OCI-LY1 (cell line): ENCODE results near the gene DNAJB6.

Experiments
- EZH2 ChIP-seq: fragments of 200-600 bp; sonication (generic), shearing (Covaris generic); IDR thresholded peaks from 2 replicates; pipeline ENCODE4 v1.8.0; 2017; ENCODE audit warnings: borderline replicate concordance, mixed run types, mild to moderate bottlenecking, antibody characterized with exemption, low read length, moderate library complexity, mixed read lengths
- TF ChIP-seq, protein P1 (sequence below): fragments of 200-600 bp; sonication (generic), shearing (Covaris generic); IDR thresholded peaks from 2 replicates; pipeline ENCODE4 v1.5.1; 2017; ENCODE audit warnings: mild to moderate bottlenecking, antibody characterized with exemption, low read length, moderate library complexity, mixed read lengths

DNA sequence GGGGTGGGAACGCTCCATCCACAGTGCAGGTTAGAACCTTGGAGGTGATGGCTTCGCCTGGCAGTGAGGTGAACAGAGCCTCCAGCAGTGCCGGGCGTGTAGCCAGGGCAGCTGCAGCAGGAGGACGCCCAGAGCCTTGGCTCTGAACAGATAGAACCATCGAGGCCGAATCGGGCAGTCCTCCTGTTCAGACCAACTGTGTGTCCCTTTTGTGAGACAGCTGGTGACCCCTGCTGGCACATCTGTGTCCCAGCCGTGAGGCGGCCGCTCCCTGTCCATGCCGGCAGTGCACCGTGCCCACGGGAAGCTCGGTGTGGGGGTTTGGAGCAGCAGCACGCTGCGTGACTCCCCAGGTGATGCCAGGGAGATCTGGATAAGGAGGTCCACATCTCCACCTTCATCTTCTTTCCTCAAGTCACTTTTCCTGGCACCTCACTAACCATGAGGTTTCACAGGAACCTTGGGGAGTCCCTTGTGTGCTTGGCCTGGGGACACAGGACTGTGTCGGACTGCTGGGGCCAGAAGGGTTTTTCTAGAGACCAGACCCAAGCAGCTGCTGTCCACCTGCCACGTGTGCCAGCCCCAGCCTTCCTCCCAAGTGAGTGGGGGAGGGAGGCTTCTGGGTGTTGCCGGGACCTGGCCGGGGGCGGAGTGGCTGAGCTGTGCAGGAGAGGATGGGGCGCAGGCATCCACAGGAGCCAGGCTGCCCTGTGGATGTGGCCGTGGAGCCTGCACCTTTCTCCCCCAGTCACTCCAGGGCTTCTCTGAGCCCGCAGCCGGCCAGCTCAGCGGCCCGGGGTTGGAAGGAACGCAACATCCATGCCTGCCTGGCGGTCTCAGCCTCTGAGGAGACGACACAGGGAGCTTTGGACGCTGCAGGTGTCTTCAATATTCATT is 69.4 kb downstream of the DNAJB6 start:
- TF ChIP-seq, protein P1, sequence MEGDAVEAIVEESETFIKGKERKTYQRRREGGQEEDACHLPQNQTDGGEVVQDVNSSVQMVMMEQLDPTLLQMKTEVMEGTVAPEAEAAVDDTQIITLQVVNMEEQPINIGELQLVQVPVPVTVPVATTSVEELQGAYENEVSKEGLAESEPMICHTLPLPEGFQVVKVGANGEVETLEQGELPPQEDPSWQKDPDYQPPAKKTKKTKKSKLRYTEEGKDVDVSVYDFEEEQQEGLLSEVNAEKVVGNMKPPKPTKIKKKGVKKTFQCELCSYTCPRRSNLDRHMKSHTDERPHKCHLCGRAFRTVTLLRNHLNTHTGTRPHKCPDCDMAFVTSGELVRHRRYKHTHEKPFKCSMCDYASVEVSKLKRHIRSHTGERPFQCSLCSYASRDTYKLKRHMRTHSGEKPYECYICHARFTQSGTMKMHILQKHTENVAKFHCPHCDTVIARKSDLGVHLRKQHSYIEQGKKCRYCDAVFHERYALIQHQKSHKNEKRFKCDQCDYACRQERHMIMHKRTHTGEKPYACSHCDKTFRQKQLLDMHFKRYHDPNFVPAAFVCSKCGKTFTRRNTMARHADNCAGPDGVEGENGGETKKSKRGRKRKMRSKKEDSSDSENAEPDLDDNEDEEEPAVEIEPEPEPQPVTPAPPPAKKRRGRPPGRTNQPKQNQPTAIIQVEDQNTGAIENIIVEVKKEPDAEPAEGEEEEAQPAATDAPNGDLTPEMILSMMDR = peak; percentile 21; the same call in 1 of the 2 replicates
- no peak for TF ChIP-seq EZH2
